GM18517 (cell line): ENCODE results near the gene UNC79.
"Not testable (repeated sequence)": the region's sequence is repeated elsewhere in the genome, so short reads cannot be mapped to it uniquely, and the experiment has no call there.

Experiments used
- ATAC-seq: cut with Tn5 transposase; IDR thresholded peaks from one replicate; pipeline ENCODE4 v1.9.1; 2021; ENCODE audit warnings: mild to moderate bottlenecking, moderate library complexity; ENCODE audit not compliant: unreplicated experiment

UNC79 gene

GRCh38 chr14:93493054-93493453 lies 62.3 kb downstream of the UNC79 start:
- ATAC-seq = no peak

- ATAC-seq = not testable (repeated sequence)
Observed at GRCh38 chr14:93493622-93494021, 62.9 kb downstream of the UNC79 start.

- ATAC-seq = no peak
Observed at GRCh38 chr14:93496856-93497741, 66.4 kb downstream of the UNC79 start.

GRCh38 chr14:93510056-93510455 lies 79.3 kb downstream of the UNC79 start:
- no peak for ATAC-seq

- no peak for ATAC-seq
Observed at GRCh38 chr14:93511001-93511400, 80.3 kb downstream of the UNC79 start.

GRCh38 chr14:93520053-93520607 lies 89.4 kb downstream of the UNC79 start:
- no peak for ATAC-seq

- ATAC-seq = no peak
Observed at GRCh38 chr14:93522221-93522620, 91.5 kb downstream of the UNC79 start.

- ATAC-seq = not testable (repeated sequence)
Observed at GRCh38 chr14:93525216-93525615, 94.5 kb downstream of the UNC79 start.

- no peak for ATAC-seq
Observed at GRCh38 chr14:93525696-93526451, 95.1 kb downstream of the UNC79 start.

GRCh38 chr14:93527203-93527607 lies 96.5 kb downstream of the UNC79 start:
- no peak for ATAC-seq

- no peak for ATAC-seq
Observed at GRCh38 chr14:93528884-93529558, 98.3 kb downstream of the UNC79 start.

- no peak for ATAC-seq
Observed at GRCh38 chr14:93531644-93532043, 100.9 kb downstream of the UNC79 start.

GRCh38 chr14:93532541-93532940 lies 101.8 kb downstream of the UNC79 start:
- no peak for ATAC-seq

- ATAC-seq = no peak
Observed at GRCh38 chr14:93533437-93533836, 102.7 kb downstream of the UNC79 start.

- ATAC-seq = no peak
Observed at GRCh38 chr14:93533842-93534241, 103.1 kb downstream of the UNC79 start.

- ATAC-seq = no peak
Observed at GRCh38 chr14:93535537-93535936, 104.8 kb downstream of the UNC79 start.

- ATAC-seq = no peak
Observed at GRCh38 chr14:93536945-93537344, 106.2 kb downstream of the UNC79 start.

- no peak for ATAC-seq
Observed at GRCh38 chr14:93537951-93538350, 107.2 kb downstream of the UNC79 start.

GRCh38 chr14:93538413-93538812 lies 107.7 kb downstream of the UNC79 start:
- no peak for ATAC-seq

- ATAC-seq = no peak
Observed at GRCh38 chr14:93540235-93540634, 109.5 kb downstream of the UNC79 start.

- no peak for ATAC-seq
Observed at GRCh38 chr14:93543766-93544165, 113.0 kb downstream of the UNC79 start.
